ENCODE results near the gene VEGFA.

- TF ChIP-seq ZNF274 (IDR thresholded peaks at IDR 0.05; ENCODE audit: low read depth, low read length) (no peak), SUZ12 (IDR thresholded peaks at IDR 0.05; ENCODE audit: extremely low read depth, insufficient read depth, insufficient read length) (no peak), YY1 (IDR thresholded peaks at IDR 0.05; ENCODE audit: insufficient read depth, insufficient read length) (no peak)
These were observed 27.7 kb upstream of the VEGFA start for GRCh38 chr6:43742285-43742684.

All from NT2/D1 (cell line).